ENCODE measurements around the gene LBH.

DNA sequence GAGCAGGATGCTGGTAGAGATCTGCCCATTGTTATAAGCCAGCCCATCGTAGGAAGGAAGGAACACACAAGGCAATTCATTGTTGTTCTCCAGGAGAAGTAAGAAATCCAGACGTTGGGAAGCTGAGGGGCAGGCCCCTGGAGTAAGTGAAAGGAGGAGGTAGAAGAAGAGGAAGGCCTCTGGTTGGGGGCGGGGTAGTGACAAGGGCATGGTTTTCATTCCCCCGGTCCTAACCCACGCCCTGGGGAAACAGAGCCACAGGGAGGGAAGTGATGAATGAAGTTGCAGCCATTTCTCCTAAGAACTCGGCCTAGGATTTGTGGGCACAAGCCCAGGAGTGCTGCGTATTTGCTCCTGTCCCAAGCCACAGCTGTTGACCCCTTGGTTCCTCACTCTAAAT is 18.0 kb downstream of the LBH start:
- TF ChIP-seq, protein P1, sequence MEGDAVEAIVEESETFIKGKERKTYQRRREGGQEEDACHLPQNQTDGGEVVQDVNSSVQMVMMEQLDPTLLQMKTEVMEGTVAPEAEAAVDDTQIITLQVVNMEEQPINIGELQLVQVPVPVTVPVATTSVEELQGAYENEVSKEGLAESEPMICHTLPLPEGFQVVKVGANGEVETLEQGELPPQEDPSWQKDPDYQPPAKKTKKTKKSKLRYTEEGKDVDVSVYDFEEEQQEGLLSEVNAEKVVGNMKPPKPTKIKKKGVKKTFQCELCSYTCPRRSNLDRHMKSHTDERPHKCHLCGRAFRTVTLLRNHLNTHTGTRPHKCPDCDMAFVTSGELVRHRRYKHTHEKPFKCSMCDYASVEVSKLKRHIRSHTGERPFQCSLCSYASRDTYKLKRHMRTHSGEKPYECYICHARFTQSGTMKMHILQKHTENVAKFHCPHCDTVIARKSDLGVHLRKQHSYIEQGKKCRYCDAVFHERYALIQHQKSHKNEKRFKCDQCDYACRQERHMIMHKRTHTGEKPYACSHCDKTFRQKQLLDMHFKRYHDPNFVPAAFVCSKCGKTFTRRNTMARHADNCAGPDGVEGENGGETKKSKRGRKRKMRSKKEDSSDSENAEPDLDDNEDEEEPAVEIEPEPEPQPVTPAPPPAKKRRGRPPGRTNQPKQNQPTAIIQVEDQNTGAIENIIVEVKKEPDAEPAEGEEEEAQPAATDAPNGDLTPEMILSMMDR (IDR thresholded peaks at IDR 0.05) = no peak
- TF ChIP-seq EP300 (IDR thresholded peaks at IDR 0.05) = no peak

Measured in sigmoid colon (tissue), 4 donors.